B cell (primary cell): Measurements from ENCODE around the gene GATA5.

Experiments
- CTCF ChIP-seq: fragments of 200-600 bp; IDR thresholded peaks from one replicate; pipeline ENCODE4 v1.8.0; 2022; ENCODE audit warnings: antibody characterized with exemption, mild to moderate bottlenecking
- EZH2 ChIP-seq: IDR thresholded peaks from 2 replicates; pipeline ENCODE4 v1.6.1; 2012; ENCODE audit warnings: borderline replicate concordance, low read depth, mild to moderate bottlenecking, moderate library complexity, low read length; ENCODE audit not compliant: insufficient read depth, poor library complexity, severe bottlenecking

- TF ChIP-seq CTCF (no peak), EZH2 (no peak)
These were observed 47.8 kb downstream of the GATA5 start for GRCh38 chr20:62428002-62428372.
